Limb (tissue), 2 donors: ENCODE measurements around the gene A1BG.

ENCODE experiments used
- DNase-seq, 2 donors: peaks; one replicate each; pipeline ENCODE4 v3.0.0-alpha.2; 2016; ENCODE audit errors: extremely low spot score in 2 of 2

A1BG gene

DNA sequence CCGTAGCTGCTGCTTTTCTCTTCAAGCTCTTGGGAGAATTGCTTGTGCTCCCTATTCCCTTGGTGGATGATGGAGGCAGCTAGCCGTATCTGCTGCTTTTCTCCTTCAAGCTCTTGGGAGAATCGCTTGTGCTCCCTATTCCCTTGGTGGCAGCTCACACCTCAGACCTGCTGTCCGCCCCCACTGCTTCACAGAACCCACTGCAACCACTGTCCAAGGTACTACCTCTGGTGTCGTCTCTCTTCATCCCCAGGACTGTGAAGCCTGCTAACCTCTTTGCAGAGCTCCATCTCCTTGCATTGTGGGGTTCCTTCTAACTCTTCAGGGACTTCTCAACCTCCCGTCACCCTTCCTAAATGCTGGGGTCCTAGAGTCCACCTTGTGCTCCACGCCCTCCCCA is 52.7 kb downstream of the A1BG start:
- no peak for DNase-seq

GRCh38 chr19:58296104-58296503 is 57.2 kb downstream of the A1BG start:
- DNase-seq: no peak
